ENCODE results near the gene PHLDA3.

PHLDA3 gene

DNA sequence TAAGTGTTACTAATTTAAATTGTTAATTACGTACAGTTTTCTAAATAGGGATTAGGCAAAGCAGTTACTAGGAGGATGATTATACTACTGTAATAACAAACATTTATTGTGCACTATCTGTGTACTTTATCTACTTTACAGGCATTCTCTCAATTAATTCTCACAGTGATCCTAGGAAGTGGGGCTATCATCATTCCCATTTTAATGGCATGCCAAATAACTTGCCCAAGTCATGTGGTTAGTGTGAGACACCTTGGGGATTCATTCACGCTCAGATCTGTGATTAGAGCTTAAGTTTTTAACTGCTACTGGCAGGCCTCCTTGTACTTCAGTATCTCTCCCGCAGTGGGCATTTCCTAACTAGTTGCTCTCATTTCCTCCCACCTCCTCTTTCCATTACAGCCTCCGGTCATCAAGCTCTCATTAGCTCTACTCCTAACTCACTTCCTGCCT is 11.5 kb downstream of the PHLDA3 start:
- Histone ChIP-seq H3K9ac (ENCODE audit: low read depth, low read length, poor library complexity, severe bottlenecking) (no peak overlapping the region), H3K4me2 (ENCODE audit: low read depth, low read length, poor library complexity, severe bottlenecking) (no peak overlapping the region), H3K79me2 (ENCODE audit: insufficient read depth, low read length) (no peaks in the 10 kb centered on the region), H2AFZ (ENCODE audit: low read length) (no peak overlapping the region), H3K4me1 (ENCODE audit: insufficient read depth, low read length, poor library complexity, severe bottlenecking) (peaks cover 12% of the 10 kb centered on the region), H3K36me3 (ENCODE audit: insufficient read depth, low read length) (no peaks in the 10 kb centered on the region), H3K4me3 (ENCODE audit: low read length, poor library complexity, severe bottlenecking) (no peak overlapping the region), H3K9me2 (replicated peaks; ENCODE audit: low read depth, low read length) (no peaks in the 10 kb centered on the region), H3K27me3 (ENCODE audit: insufficient read depth, low read length, poor library complexity, severe bottlenecking) (no peaks in the 10 kb centered on the region), H3F3A (ENCODE audit: low read depth) (no peaks in the 10 kb centered on the region), H4K20me1 (ENCODE audit: insufficient read depth, low read length, poor library complexity, severe bottlenecking) (no peaks in the 10 kb centered on the region), H3K9me3 (ENCODE audit: insufficient read depth, low read depth, low read length) (no peaks in the 10 kb centered on the region)
- TF ChIP-seq, protein P1, sequence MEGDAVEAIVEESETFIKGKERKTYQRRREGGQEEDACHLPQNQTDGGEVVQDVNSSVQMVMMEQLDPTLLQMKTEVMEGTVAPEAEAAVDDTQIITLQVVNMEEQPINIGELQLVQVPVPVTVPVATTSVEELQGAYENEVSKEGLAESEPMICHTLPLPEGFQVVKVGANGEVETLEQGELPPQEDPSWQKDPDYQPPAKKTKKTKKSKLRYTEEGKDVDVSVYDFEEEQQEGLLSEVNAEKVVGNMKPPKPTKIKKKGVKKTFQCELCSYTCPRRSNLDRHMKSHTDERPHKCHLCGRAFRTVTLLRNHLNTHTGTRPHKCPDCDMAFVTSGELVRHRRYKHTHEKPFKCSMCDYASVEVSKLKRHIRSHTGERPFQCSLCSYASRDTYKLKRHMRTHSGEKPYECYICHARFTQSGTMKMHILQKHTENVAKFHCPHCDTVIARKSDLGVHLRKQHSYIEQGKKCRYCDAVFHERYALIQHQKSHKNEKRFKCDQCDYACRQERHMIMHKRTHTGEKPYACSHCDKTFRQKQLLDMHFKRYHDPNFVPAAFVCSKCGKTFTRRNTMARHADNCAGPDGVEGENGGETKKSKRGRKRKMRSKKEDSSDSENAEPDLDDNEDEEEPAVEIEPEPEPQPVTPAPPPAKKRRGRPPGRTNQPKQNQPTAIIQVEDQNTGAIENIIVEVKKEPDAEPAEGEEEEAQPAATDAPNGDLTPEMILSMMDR (conservative IDR thresholded peaks at IDR 0.05; ENCODE audit: low read length), result no peak
- no peak for TF ChIP-seq EZH2phosphoT487 (IDR thresholded peaks at IDR 0.05; ENCODE audit: borderline replicate concordance)

DNA sequence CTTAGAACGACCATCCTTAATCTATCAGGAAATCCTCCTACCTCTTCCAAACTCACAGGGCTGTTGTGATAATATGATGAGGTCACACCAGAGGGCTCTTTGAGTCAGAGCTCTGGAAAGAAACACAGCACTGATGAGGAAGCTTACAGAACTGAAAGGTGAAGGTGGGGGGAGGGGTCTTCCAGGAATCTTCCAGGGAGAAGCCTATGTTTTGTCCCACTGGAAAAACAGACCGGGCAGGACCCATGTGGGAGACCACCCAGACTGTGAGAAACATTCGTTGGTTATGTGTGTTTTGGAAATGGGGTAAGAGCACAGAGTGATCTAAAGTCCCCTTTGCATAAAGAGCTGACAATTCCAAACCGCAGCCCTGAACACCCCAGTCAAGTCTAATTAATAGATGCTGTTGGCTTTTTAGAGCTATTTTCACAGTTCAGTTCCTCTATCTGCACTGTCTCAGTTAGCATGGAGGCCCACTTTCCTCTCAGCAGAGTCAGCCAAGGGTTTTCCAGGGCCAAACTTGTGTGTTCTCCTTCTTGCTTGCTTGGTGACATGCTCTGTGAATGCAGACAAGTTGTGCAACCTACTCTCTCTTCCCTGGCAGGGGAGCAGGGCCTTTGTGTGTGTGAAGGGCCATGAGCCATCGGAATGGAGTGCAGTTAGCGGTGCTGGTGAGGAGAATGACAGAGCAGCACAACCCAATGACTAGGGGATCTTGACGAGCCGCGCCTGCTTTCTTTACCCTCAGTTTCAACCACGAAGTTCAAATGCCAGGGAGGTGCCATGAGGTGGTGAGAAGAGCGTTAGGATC is 12.3 kb downstream of the PHLDA3 start:
- TF ChIP-seq, protein P1 (conservative IDR thresholded peaks at IDR 0.05; ENCODE audit: low read length), result no peak
- no peak for TF ChIP-seq EZH2phosphoT487 (IDR thresholded peaks at IDR 0.05; ENCODE audit: borderline replicate concordance)
- H3K79me2 ChIP-seq (ENCODE audit: insufficient read depth, low read length), result no peaks in the 10 kb centered on the region
- no peak overlapping the region for H2AFZ ChIP-seq (ENCODE audit: low read length)
- H3K27me3 ChIP-seq (ENCODE audit: insufficient read depth, low read length, poor library complexity, severe bottlenecking), result no peaks in the 10 kb centered on the region
- no peaks in the 10 kb centered on the region for H4K20me1 ChIP-seq (ENCODE audit: insufficient read depth, low read length, poor library complexity, severe bottlenecking)
- H3K9me3 ChIP-seq (ENCODE audit: insufficient read depth, low read depth, low read length), result no peaks in the 10 kb centered on the region
- no peaks in the 10 kb centered on the region for H3F3A ChIP-seq (ENCODE audit: low read depth)
- H3K4me1 ChIP-seq (ENCODE audit: insufficient read depth, low read length, poor library complexity, severe bottlenecking), result peaks cover 16% of the 10 kb centered on the region
- no peak overlapping the region for H3K4me3 ChIP-seq (ENCODE audit: low read length, poor library complexity, severe bottlenecking)
- H3K4me2 ChIP-seq (ENCODE audit: low read depth, low read length, poor library complexity, severe bottlenecking), result no peak overlapping the region
- no peaks in the 10 kb centered on the region for H3K9me2 ChIP-seq (replicated peaks; ENCODE audit: low read depth, low read length)
- H3K9ac ChIP-seq (ENCODE audit: low read depth, low read length, poor library complexity, severe bottlenecking), result no peak overlapping the region
- no peaks in the 10 kb centered on the region for H3K36me3 ChIP-seq (ENCODE audit: insufficient read depth, low read length)

- TF ChIP-seq, protein P1 (conservative IDR thresholded peaks at IDR 0.05; ENCODE audit: low read length), result no peak
- TF ChIP-seq EZH2phosphoT487 (IDR thresholded peaks at IDR 0.05; ENCODE audit: borderline replicate concordance), result no peak
- H3K4me3 ChIP-seq (ENCODE audit: low read length, poor library complexity, severe bottlenecking), result no peak overlapping the region
- H3K9me3 ChIP-seq (ENCODE audit: insufficient read depth, low read depth, low read length), result no peaks in the 10 kb centered on the region
- H2AFZ ChIP-seq (ENCODE audit: low read length), result no peak overlapping the region
- no peak overlapping the region for H3K4me2 ChIP-seq (ENCODE audit: low read depth, low read length, poor library complexity, severe bottlenecking)
- H3K79me2 ChIP-seq (ENCODE audit: insufficient read depth, low read length), result no peaks in the 10 kb centered on the region
- H3F3A ChIP-seq (ENCODE audit: low read depth), result no peaks in the 10 kb centered on the region
- no peak overlapping the region for H3K9ac ChIP-seq (ENCODE audit: low read depth, low read length, poor library complexity, severe bottlenecking)
- H3K27me3 ChIP-seq (ENCODE audit: insufficient read depth, low read length, poor library complexity, severe bottlenecking), result no peaks in the 10 kb centered on the region
- H3K9me2 ChIP-seq (replicated peaks; ENCODE audit: low read depth, low read length), result no peaks in the 10 kb centered on the region
- no peaks in the 10 kb centered on the region for H4K20me1 ChIP-seq (ENCODE audit: insufficient read depth, low read length, poor library complexity, severe bottlenecking)
- no peaks in the 10 kb centered on the region for H3K36me3 ChIP-seq (ENCODE audit: insufficient read depth, low read length)
- peaks cover 29% of the 10 kb centered on the region for H3K4me1 ChIP-seq (ENCODE audit: insufficient read depth, low read length, poor library complexity, severe bottlenecking)
Measured at GRCh38 chr1:201455098-201455497, 13.9 kb downstream of the PHLDA3 start.
